Measurements from ENCODE around the gene NKX6-2. TPM values are rescaled to one million over a fixed set of nuclear protein-coding genes. Genes with fewer than 3 reads are reported as not detected.

NKX6-2 gene
- total and polyA plus RNA-seq, 2 of the 8 experiments (the other 6 are each of a cell fraction or from before 2014, with no cell fraction given) = 0.06 TPM; not detected in 1

DNA sequence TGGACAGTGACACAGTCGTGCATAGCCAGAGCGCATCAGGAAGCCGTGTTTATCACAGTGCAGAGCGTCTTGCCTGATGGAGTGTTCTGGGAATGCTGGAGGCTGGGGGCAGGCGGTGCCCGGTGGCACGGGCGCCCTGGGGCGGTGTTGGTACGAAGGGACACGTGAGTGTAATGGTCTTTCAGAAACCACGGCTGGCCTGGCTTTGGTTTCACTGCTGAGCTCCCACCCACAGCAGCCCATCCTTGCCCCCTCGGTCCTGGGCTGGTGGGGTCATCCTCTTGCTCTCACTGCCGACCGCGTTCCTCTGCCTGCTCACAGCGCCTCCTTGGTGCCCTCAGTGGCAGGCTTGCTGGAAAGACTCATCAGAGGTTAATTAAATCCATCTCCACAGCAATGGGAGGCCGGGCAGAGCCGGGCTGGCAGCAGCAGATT lies 50.6 kb downstream of the NKX6-2 start:
- no peak for TF ChIP-seq BCL11A (IDR thresholded peaks at IDR 0.05; ENCODE audit: low read depth in 2 of 2, low read length in 2 of 2)
- TF ChIP-seq CBX8 (IDR thresholded peaks at IDR 0.05; ENCODE audit: borderline replicate concordance, low read depth, low read length) = no peak
- no peak for TF ChIP-seq KDM5A (IDR thresholded peaks at IDR 0.05; ENCODE audit: low read length)
- TF ChIP-seq RXRA (IDR thresholded peaks at IDR 0.05; ENCODE audit: insufficient read depth, low read depth, low read length) = no peak
- TF ChIP-seq SP2 (IDR thresholded peaks at IDR 0.05; ENCODE audit: low read length) = no peak
- no peak for TF ChIP-seq SP1 (IDR thresholded peaks at IDR 0.05; ENCODE audit: low read depth, low read length)
- no peak for TF ChIP-seq SIX5 (IDR thresholded peaks at IDR 0.05; ENCODE audit: low read depth, low read length)
- Histone ChIP-seq H2BK12ac (ENCODE audit: low read depth, low read length) (no peak overlapping the region; the same call in 1 of the 2 replicates), H3K4me1 (replicated peaks in 1 of 4; ENCODE audit: control insufficient read depth in 3 of 4, insufficient read depth in 4 of 4, low read length in 3 of 4) (no peaks in the 10 kb centered on the region; a peak in 1 of 7 replicates), H3K23ac (ENCODE audit: insufficient read length) (no peak overlapping the region), H3K27ac (ENCODE audit: low read depth, low read length) (no peak overlapping the region), H3K79me1 (ENCODE audit: low read depth, low read length) (no peaks in the 10 kb centered on the region), H3K9me3 (ENCODE audit: insufficient read depth in 2 of 2, low read depth in 1 of 2, low read length in 1 of 2) (no peaks in the 10 kb centered on the region), H4K20me1 (replicated peaks in 1 of 2; ENCODE audit: control insufficient read depth in 1 of 2, insufficient read depth in 2 of 2, low read length in 2 of 2) (peaks cover 2 to 10% of the 10 kb centered on the region in 2 experiments), H2BK20ac (ENCODE audit: low read length) (no peak overlapping the region), H2BK15ac (ENCODE audit: low read length) (no peak overlapping the region), H3K56ac (replicated peaks; ENCODE audit: insufficient read length, low read depth, low read length) (no peak overlapping the region), H3K9ac (replicated peaks in 1 of 4; ENCODE audit: extremely low read depth in 1 of 4, low read depth in 3 of 4, low read length in 3 of 4) (no peak overlapping the region), H4K91ac (replicated peaks; ENCODE audit: insufficient read length, low read length) (no peak overlapping the region), H3K36me3 (ENCODE audit: control insufficient read depth in 2 of 4, insufficient read depth in 4 of 4, low read length in 3 of 4) (no peaks in the 10 kb centered on the region), H2AK5ac (ENCODE audit: low read depth, low read length) (no peak overlapping the region), H4K5ac (ENCODE audit: insufficient read length, low read depth, low read length) (no peak overlapping the region), H3K4me3 (ENCODE audit: extremely low read depth in 1 of 4, insufficient read depth in 2 of 4, low read depth in 3 of 4, low read length in 4 of 4) (no peak overlapping the region), H3K23me2 (ENCODE audit: low read depth, low read length) (no peaks in the 10 kb centered on the region), H3K14ac (ENCODE audit: insufficient read length) (no peak overlapping the region), H3K18ac (ENCODE audit: extremely low read depth, low read length) (no peak overlapping the region), H2AFZ (ENCODE audit: low read length) (no peak overlapping the region), H3K27me3 (replicated peaks in 1 of 4; ENCODE audit: control insufficient read depth in 3 of 4, extremely low read depth in 1 of 4, insufficient read depth in 3 of 4, low read length in 3 of 4) (no peaks in the 10 kb centered on the region), H2BK5ac (ENCODE audit: low read depth, low read length) (no peak overlapping the region; the same call in 1 of the 2 replicates), H3K4me2 (ENCODE audit: insufficient read depth in 1 of 2, low read depth in 2 of 2, low read length in 2 of 2) (no peak overlapping the region), H4K8ac (ENCODE audit: extremely low read depth, insufficient read depth, low read length) (no peak overlapping the region), H2BK120ac (replicated peaks; ENCODE audit: low read depth, low read length) (no peak overlapping the region), H3K4ac (replicated peaks; ENCODE audit: insufficient read length, low read depth, low read length) (no peak overlapping the region), H3K79me2 (ENCODE audit: control insufficient read depth in 1 of 2, insufficient read depth in 2 of 2, low read length in 2 of 2) (no peaks in the 10 kb centered on the region)
- ChIA-PET POLR2A (ENCODE audit: partially characterized antibody) (no interaction called here), CTCF (ENCODE audit: partially characterized antibody) (no interaction called here)
- 89% methylated on average over 19 of the region's 19 CpGs; no CpG with 5 or more reads in 1 of the 2 experiments for WGBS, 2 experiments (ENCODE audit: extremely low coverage in 1 of 2, insufficient coverage in 1 of 2, insufficient read length in 1 of 2, insufficient replicate concordance in 2 of 2, low coverage in 1 of 2, low lambda C conversion rate in 2 of 2, missing lambda C conversion rate in 1 of 2)
- DNase-seq (ENCODE audit: low read depth in 1 of 2, low spot score in 2 of 2) (no peak), FAIRE-seq (no peak)

Data from H1 (cell line).